HEK293T (cell line): ENCODE results near the gene YWHAH.

Experiments used
- ARNT ChIP-seq: fragments of 450-650 bp; IDR thresholded peaks from 2 replicates; pipeline ENCODE4 v1.6.1; 2017; ENCODE audit warnings: mild to moderate bottlenecking
- FOXK2 ChIP-seq: fragments of 450-650 bp; IDR thresholded peaks from 2 replicates; pipeline ENCODE4 v1.6.1; 2016; ENCODE audit warnings: mild to moderate bottlenecking
- HDGF ChIP-seq: fragments of 450-650 bp; IDR thresholded peaks from 2 replicates; pipeline ENCODE4 v1.6.1; 2017; ENCODE audit warnings: antibody characterized with exemption, borderline replicate concordance
- PKNOX1 ChIP-seq: fragments of 450-650 bp; IDR thresholded peaks from 2 replicates; pipeline ENCODE4 v1.6.1; 2016
- TARDBP ChIP-seq: fragments of 450-650 bp; IDR thresholded peaks from 2 replicates; pipeline ENCODE4 v1.6.1; 2016

- TF ChIP-seq TARDBP (no peak), FOXK2 (no peak), PKNOX1 (no peak), HDGF (no peak), ARNT (no peak)
These were observed 3.7 kb downstream of the YWHAH start for GRCh38 chr22:31948002-31948401.
